ENCODE results near the gene PTPN14.
"Not testable (repeated sequence)": the region's sequence is repeated elsewhere in the genome, so short reads cannot be mapped to it uniquely, and the experiment has no call there.

The PTPN14 gene

DNA sequence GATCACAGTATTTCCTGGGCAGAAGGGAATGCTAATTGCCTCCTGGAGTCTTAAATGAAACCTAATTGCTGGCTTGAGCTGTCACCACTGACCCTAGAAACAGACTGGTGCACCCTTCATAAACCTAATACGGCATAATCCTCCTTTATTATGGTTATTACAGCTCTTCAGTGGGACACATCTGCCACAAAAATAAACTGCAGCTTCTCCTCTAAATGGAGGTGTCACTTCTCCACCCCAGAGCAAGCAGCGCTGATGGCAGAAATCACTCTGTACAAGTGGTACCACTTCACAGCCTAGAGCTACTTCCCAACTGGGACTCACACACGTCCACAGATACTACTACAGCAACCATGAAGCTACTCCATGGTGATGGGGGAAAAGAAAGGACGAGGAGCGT, 11.1 kb downstream of the PTPN14 start:
- DNase-seq = no peak

DNA sequence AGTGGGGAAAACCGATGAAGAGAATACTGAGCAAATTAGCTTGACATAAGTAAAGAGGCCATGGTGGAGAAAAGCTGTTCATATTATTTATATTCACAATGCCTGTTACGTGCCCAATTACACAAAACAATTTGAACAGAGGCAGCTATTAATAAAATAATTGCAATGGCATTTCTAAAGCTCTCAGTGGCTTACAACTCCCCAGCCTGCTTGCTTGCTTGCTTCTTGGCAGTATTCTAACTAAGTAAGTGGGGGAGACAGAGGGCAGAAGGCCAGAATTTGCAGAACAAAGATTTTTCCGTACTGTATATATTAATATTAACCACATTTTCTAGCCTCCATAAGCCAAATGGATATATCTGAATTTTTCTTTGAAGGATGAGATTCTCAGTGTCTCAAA, 12.9 kb downstream of the PTPN14 start:
- no peak for DNase-seq

DNA sequence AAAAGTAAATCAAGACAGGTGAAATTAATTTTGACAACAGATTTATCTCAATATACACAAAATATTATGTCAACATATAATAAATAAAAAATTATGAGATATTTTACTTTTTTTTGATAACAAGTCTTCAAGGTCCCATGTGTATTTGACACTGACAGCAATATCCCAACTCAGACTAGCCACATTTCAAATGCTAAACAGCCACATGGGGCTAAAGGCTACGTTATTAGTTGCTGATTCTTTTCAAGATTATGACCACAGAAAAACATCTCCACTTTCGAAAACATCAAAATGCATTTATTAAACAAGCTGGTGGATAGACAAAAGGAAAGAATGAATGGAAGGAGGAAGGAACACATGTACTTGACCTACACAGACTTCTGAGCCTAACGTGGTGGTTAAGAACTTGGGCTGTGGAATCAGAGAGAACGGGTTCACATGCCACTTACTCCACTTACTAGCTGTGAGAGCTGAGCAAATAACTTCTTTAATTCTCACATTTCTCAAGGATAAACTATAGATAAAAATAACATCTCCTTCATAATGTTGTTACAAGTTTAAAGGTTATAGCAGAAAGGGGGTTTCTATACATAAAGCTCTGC, 13.4 kb downstream of the PTPN14 start:
- no peak for DNase-seq

DNA sequence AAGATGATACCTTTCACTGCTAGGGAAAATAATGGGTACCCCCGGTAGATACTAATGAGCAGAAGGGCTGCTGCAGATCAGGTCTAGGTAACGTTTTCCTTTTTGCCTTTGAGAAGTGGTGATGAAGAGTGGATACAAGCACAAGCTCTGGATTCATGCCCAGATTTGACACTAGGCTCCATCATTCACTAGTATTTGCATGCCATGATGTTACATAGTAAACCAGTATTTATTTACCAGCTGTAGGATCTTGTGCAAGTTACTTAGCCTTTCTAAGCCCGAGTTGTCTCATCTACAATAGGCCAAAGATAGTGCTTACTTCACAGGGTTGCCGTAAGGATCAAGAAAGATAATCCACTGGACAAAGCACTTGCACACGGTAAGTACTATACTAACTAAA, 14.2 kb downstream of the PTPN14 start:
- no peak for DNase-seq

DNA sequence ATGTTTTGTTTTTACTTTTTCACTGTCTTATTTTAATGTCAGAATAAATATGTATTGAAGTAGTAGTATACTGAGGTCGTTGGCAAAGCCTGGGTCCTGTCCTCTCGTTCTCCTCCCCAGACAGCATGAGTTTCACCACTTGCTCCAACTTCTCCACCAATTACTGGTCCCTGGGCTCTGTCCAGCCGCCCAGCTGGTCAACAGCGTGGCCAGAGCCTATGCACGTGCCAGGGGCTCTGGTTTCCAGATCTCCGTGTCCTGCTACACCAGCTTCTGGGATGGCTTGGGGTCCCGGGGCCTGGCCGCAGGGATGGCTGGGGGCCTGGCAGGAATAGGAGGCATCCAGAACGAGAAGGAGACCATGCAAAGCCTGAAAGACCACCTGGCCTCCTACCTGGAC, 19.3 kb downstream of the PTPN14 start:
- no peak for DNase-seq

DNA sequence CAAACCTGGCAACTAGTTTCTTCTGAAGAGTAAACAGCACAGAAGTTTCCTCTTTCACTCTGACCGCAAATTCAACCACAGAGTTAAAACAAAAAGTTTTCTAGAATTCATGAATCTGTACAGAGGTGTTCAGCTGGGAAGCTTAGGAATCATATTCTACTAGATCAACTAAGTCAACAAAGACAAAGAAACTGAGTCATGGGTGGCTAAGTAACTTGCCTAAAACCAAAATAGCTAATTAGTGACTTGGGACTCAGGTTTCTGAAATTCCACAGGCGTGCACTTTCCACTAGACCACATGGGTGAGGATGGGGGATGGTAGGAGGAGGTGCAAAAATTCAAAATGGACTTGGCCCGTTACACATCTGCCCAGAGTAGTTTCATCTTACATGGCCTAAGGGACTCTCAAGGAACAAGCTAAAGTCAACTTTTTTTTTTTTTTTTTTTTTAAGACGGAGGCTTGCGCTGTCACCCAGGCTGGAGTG, 25.8 kb downstream of the PTPN14 start:
- no peak for DNase-seq

DNA sequence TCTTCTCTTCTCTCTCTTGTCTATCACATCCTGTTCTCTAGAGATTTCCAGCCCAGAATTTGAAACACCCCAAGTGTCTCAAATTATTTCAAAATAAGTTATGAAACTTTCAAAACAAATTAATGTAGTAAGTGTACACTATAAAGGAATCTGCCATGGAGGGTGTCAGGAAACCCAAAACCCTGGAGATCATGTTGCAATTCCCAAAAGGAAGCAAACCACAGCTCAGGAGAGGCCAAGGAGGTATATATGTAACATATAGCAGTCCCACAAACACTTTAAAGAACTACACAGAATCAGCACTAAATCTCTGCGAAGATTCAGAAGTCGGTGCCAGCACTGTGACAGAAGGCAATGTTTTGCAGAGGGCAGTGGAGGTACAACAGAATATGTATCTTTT, 26.6 kb downstream of the PTPN14 start:
- DNase-seq = no peak

DNA sequence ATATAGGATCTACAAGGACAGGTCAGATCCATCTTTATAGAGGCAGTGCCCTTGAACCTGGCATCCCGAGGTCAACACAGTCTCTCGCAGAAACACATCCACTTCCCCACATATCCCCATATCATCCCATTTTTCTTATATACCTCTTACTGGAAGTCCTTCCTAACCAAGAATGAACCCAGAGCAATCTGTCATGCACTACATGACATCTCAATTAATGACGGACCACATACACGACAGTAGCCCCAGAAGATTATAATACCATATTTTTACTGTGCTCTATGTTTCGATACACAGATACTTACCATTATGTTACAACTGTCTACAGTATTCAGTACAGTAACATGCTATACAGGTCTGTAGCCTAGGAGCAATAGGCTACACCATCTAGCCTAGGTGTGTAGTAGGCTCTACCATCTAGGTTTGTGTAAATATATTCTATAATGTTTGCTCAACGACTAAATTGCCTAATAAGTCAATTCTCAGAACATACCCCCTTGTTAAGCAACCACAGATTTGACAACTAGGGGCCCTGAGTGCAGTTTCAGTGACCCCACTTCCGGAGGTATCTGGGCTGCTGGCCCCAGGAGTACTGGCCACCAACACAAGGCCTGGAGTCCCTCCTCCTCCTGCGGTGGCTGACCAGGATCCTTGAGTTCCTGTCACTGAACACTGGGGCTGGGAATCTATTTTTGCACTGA, 28.1 kb downstream of the PTPN14 start:
- DNase-seq = no peak

DNA sequence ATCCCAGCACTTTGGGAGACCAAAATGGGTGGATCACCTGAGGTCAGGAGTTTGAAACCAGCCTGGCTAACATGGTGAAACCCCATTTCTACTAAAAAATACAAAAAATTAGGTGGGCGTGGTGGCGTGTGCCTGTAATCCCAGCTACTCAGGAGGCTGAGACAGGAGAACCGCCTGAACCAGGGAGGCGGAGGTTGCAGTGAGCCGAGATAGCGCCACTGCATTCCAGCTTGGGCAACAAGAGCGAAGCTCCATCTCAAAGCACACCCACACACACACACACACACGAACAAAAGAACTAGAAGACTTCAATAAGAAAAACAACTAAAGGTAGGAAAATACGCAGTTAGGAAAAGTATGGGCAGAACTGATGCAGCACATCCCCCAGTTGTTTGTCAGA, 29.9 kb downstream of the PTPN14 start:
- DNase-seq = not testable (repeated sequence)

DNA sequence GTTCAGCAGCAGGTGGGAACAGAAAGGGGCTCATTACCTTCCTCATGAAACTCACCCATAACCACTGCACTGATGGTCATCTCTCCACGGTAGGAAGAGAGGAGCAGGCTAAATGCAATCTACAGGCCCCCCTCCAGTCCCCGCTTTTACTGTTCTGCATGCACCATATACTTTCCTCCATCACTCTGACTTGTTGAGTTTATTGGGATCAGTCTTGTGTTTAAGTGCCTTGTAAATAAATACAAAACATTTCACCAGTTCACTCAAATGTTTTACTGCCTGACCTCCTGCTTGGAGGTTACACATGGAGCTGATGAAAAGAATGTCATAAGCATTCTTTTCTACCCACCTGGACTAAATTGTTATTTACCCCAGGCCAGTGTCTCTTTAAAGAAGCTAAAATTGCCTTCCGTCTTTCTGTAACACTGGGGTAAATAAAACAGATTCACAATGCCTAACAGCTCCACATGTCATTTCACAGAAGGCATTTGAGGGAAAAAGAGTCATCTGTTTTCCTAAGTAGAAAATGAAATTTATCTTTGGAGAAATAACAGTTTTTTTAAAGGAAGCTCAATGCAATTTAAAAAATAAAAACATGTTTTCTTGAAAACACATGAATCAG, 30.7 kb downstream of the PTPN14 start:
- DNase-seq = no peak

DNA sequence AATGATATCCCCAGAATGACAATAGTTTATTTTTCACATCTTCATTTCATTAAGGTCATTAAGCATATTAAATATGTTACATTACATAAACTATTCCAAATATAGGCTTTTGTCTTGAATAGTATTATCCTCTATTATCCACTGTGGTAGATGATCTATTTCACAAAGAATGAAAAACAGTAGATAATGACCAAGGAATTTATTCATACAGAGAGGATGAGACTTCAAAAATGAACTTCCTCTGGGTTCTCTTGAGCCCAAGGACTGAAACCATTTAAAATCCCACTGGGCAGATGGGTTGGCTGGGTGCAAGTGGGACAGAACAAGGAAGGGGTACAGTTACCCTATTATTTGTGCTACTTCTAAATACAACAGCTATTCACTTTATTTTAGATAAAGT, 33.0 kb downstream of the PTPN14 start:
- no peak for DNase-seq

DNA sequence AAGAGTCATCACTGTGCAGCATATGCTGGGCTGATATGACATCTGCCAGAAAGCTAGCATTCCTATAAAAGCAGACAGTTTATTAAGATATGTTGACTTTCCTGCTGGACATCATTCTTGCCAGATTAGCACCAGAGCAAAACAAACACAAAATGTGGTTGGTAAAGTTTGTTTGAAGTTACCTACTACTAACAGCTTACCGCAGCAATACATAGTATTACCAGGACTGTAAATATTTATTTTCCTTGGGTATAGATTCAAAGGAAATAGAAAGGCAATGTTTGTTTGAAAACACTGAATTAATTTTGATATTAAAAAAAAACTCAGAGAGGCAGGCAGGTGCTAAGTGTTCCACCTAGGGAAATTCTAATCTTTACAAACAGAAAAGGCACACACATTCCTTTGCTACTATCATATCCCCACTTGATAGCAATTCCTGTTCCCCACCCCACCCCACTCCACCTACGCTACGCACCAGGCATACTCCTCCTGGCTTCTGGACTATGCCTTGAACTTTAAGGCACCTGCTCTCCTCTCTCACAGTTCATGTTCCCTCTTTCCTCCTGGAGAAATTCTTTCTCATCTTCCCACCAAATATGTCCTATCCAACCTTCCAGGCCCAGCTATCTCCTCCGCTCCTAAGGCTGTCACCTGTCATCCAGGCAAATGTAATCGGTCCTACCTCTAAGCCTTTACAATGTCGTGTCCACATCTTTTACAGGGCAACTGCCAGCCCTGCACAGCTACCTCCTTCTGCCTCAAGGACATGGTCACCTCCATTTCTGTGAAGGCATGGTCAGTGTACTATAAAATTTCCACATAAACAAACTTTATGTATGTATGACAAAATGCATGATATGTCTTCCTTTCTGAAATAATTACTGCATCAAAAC, 34.7 kb downstream of the PTPN14 start:
- DNase-seq = no peak

DNA sequence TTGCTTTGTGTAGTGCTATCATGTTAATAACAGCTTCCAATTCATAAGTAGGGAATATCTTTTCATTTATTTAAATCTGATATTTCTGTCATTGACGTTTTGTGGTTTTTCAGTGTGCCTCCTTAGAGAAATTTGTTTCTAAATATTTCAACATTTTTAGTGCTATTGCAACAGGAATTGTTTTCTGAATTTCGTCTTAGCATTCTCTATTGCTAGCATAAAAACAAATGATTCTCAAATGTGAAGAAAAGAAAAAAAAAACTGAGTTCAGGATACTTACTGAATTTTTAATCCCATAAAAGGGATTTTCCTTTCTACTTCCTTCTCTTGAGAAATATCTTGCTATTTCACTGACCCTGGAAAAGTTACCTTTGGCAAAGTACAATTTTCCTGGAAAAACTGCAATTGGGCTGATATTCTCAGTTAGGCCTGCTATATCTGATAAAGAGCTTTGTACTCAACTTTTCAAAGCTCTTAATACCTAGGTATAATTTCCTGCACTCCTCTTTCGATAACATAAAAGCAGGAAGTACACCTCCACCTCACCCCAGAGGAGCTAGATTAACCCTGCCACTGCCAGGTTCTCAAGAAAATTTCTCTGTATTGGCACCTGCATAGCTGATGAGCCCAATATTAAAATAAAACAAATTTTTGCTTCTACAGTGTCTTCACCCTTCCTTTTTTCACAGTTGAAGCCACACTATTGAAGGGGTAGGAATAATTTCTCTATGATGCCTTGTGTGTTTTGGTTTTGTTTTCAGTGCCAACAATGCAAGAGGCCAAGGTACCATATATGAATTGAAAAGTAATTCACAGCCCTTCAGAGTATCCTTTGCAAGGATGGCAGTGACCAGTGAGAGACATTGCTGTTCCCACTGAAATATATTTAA, 35.6 kb downstream of the PTPN14 start:
- DNase-seq = no peak

DNA sequence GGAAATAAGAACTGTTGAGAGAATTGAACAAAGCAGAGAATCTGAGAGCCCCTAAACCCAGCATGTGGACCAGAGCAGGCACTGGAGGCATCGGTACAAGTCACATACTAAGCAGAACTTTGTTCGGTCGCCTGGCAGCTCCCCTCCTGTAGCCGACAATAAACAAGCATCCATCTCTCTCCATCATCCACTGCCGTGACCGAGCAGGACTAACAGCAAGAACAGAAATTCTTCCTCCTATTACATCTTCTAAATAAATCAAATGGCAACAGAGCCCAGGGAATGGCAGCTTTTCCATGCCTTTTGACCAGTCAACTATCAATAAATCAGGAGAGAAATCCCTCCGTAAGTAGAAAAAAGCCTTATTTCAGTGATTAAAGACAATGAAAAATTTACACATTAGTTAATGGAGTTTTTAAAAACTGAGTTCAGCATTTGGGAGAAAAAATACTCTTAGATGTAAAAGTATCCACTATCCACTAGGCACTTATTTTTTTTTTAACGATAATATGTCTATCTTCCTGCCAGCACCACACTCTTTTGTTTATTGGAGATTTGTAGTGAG, 36.5 kb downstream of the PTPN14 start:
- DNase-seq = no peak

DNA sequence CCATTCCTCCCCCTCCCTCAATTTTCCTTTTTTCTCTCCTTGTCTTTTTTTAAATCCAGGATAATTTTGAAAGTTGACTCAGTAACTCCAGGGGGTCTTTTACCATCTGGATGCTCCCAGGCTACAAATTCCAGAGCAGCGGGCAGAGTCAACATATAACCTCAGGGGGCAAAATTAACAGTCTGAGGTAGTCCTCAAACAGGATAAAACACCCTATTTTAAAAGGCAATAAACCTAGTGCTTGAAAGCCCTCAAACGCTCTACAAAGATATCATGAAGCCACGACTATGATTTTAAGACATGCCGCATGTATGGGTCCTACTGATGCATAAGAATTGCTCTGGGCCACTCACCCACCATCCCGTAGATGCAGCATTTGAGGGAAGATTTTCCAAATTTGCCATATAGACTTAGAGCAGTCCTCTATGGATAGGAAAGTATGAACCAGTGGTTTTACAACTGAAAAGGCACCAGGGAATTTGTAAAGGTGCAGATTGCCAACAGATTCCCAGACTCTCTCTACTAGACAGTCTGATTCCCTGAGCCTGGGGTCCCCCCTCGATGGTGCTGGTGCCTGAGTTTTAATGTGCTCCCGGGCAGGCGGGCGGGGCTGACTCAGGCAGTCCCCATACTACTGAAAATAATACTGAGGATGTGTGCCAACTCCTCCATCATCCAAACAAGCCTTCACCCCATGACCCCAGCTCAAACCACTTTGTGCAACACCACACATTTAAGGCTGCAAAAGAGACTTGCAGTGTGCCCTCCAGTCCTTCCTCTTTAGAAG, 37.2 kb downstream of the PTPN14 start:
- DNase-seq = no peak

DNA sequence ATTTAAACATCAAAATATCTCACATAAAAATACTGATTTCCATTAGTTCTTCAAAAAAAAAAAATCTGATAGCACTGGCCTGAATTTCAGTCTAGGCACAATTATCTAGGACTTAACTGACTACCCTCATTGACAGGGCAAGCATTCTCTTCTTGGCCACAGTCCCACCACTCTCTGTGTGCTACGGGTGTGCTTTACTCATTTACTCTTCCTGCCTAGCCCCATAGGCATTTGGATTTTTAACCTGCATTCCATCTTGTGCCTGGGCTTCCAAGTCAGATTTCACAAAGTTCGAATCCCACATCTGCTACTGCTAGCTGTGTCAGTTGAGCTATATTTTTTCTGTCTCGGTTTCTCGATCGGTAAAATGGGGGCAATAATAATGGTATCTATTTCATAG, 38.0 kb downstream of the PTPN14 start:
- no peak for DNase-seq

DNA sequence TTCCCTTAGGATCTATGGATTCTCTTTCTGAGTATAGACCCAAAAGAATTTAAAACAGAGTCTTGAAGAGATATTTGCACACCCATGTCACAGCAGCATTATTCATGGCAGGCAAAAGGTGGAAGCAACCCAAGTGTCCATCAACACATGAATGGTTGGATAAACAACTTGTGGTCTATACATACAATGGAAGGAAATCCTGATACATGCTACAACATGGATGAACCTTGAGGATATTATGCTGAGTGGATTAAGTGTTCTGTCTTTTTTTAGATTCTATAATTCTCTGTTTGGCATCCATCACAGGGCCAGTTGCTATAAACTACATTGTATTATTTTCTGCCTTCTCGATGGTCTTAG, 39.8 kb downstream of the PTPN14 start:
- DNase-seq = no peak

DNA sequence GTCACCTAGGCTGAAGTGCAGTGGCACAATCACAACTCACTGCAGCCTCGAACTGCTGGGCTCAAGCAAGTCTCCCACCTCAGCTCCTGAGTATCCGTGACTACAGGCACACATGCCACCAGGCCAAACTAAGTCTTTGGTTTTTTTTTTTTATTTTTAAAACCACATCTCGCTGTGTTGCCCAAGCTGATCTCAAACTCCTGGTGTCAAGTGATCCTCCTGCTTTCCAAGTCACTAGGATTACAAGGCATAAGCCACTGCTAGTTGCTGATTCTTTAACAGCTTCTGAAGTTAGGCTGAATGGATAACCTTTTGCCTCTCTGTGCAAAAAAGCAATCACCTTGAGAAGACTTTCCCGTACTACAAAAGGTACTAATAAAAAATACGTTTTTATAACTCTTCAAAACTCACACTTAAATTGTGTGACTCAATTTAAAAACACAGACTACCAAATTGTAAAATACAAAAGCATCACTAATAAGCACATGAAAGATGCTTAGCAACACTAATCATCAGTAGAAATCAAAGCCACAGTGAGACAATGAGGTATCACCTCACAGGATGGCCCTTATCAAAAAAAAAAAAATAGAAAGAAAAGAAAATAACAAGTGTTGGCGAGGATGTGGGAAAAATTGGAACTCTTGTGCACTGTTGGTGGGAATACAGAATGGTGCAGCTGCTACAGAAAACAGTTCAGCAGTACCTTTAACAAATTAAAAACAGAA, 40.3 kb downstream of the PTPN14 start:
- no peak for DNase-seq

DNA sequence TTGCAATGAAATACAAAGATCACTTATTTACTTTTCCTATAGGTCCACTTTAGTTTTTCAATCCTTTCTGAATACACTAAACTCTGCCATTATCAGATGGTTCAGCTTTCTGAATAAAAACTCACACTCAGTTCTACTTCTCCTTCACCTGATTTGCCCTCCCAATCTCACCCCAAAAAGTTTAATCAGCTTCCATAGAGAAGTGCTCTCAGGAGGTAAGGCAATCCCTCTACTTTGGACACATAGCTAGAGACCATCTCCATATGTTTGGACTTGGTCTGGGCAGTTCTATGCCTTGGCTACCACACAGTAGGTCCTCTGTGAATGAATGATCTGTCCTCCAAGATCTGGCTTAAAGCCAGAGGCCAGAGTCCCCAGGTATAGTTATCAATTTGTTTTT, 40.9 kb downstream of the PTPN14 start:
- DNase-seq = no peak

DNA sequence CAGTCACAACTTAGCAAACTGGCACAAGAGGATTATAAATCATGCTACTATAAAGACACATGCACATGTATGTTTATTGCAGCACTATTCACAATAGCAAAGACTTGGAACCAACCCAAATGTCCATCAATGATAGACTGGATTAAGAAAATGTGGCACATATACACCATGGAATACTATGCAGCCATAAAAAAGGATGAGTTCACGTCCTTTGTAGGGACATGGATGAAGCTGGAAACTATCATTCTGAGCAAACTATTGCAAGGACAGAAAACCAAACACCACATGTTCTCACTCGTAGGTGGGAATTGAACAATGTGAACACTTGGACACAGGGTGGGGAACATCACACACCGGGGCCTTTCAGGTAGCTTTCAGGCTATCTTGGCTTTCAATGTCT, 41.8 kb downstream of the PTPN14 start:
- not testable (repeated sequence) for DNase-seq
